MCF 10A (cell line): ENCODE results near the gene TWSG1. TPM values are rescaled to one million over a fixed set of nuclear protein-coding genes. Genes with fewer than 3 reads are reported as not detected.
"Not testable (repeated sequence)": the region's sequence is repeated elsewhere in the genome, so short reads cannot be mapped to it uniquely, and the experiment has no call there.

Source experiments
- BruUV-seq: library from RNA; stranded (reverse); fragments of 400-500 nt; replicated peaks from 2 replicates; lab custom pipeline; 2021; lab: Mats Ljungman, UMichigan
- CTCF ChIA-PET: fragments of 300-600 bp; sonication (Branson Sonifier 250); formaldehyde crosslinking; extraction: SDS; loops from one replicate; lab custom pipeline; 2021; ENCODE audit warnings: antibody characterized with exemption, inconsistent platforms; lab: Yijun Ruan, JAX
- POLR2A ChIA-PET: fragments of 300-600, 350-650 bp; sonication (Branson Sonifier 250); formaldehyde crosslinking; extraction: SDS; loops from one replicate; lab custom pipeline; 2020; ENCODE audit warnings: antibody characterized with exemption, inconsistent platforms; lab: Yijun Ruan, JAX
- DNase-seq: peaks from one replicate; pipeline ENCODE4 v3.0.0-alpha.2; 2018; ENCODE audit not compliant: unreplicated experiment
- H3K27ac Mint-ChIP-seq: one replicate; pipeline ENCODE4 v1.8.0; 2022; ENCODE audit warnings: mild to moderate bottlenecking, low read depth, mixed read lengths; ENCODE audit not compliant: unreplicated experiment
- H3K27me3 Mint-ChIP-seq: one replicate; pipeline ENCODE4 v1.8.0; 2022; ENCODE audit warnings: mixed read lengths; ENCODE audit not compliant: insufficient read depth, unreplicated experiment
- H3K36me3 Mint-ChIP-seq: one replicate; pipeline ENCODE4 v1.8.0; 2022; ENCODE audit warnings: mild to moderate bottlenecking, moderate library complexity, mixed read lengths; ENCODE audit not compliant: insufficient read depth, unreplicated experiment
- H3K4me1 Mint-ChIP-seq: one replicate; pipeline ENCODE4 v1.8.0; 2022; ENCODE audit warnings: mixed read lengths; ENCODE audit not compliant: insufficient read depth, unreplicated experiment
- H3K4me3 Mint-ChIP-seq: one replicate; pipeline ENCODE4 v1.8.0; 2022; ENCODE audit warnings: mild to moderate bottlenecking, moderate library complexity, mixed read lengths; ENCODE audit not compliant: unreplicated experiment
- H3K9me3 Mint-ChIP-seq: one replicate; pipeline ENCODE4 v1.8.0; 2022; ENCODE audit warnings: mixed read lengths; ENCODE audit not compliant: unreplicated experiment
- CTCF ChIP-seq: fragments of 200-600 bp; IDR thresholded peaks from one replicate; pipeline ENCODE4 v1.8.0; 2022; ENCODE audit warnings: antibody characterized with exemption, mild to moderate bottlenecking; ENCODE audit not compliant: unreplicated experiment
- intact Hi-C: fragments of 100-400 bp; cut with micrococcal nuclease; formaldehyde crosslinking; loops from 2 replicates; pipeline ENCODE4 v1.14.1; 2022
- total RNA-seq: library from RNA; stranded (reverse); gene quantifications from 2 replicates; pipeline ENCODE4 v1.2.3, GENCODE V29; 2022

The TWSG1 gene
- total RNA-seq, 1 experiment from 2014 or later = 26.0 TPM

- no peak for DNase-seq
- Mint-ChIP-seq H3K4me1 (peaks cover 34% of the 10 kb centered on the region), H3K9me3 (no peaks in the 10 kb centered on the region), H3K4me3 (no peak overlapping the region), H3K27me3 (no peaks in the 10 kb centered on the region), H3K27ac (peak overlapping the region; percentile 1), H3K36me3 (peaks cover 27% of the 10 kb centered on the region)
- TF ChIP-seq CTCF = no peak
- BruUV-seq = no TSS peak
- ChIA-PET CTCF (interaction anchor here (0.6 kb wide), 2 partner anchors 68 to 328 kb away, joined by 3 read pairs; no protein-coding TSS in a partner anchor), POLR2A (interaction anchor here (0.6 to 1.7 kb wide), 5 partner anchors 12 to 112 kb away, joined by 3 to 6 read pairs (median 4); partner anchors contain the start of gene RALBP1)
- intact Hi-C loops = no loop called here
These were observed 28.3 kb downstream of the TWSG1 start for GRCh38 chr18:9362869-9363268.

- Mint-ChIP-seq H3K9me3 (no peaks in the 10 kb centered on the region), H3K27me3 (no peaks in the 10 kb centered on the region), H3K36me3 (peaks cover 34% of the 10 kb centered on the region), H3K4me1 (peaks cover 34% of the 10 kb centered on the region), H3K27ac (no peak overlapping the region), H3K4me3 (no peak overlapping the region)
- intact Hi-C loops = no loop called here
- no peak for TF ChIP-seq CTCF
- BruUV-seq = no TSS peak
- DNase-seq = peak; percentile 30
- ChIA-PET CTCF (interaction anchor here (0.7 to 0.9 kb wide), 2 partner anchors 9 to 111 kb away, joined by 3 read pairs; partner anchors contain the start of gene RALBP1), POLR2A (no interaction called here)
These were observed 29.7 kb downstream of the TWSG1 start for GRCh38 chr18:9364242-9364641.

- intact Hi-C loops = no loop called here
- no TSS peak for BruUV-seq
- H3K27ac Mint-ChIP-seq = no peak overlapping the region
- no peaks in the 10 kb centered on the region for H3K27me3 Mint-ChIP-seq
- CTCF ChIA-PET = interaction anchor here (0.6 to 1.7 kb wide), 11 partner anchors 10 to 154 kb away, joined by 3 to 9 read pairs (median 4); no protein-coding TSS in a partner anchor
- DNase-seq = no peak
- no peaks in the 10 kb centered on the region for H3K9me3 Mint-ChIP-seq
- TF ChIP-seq CTCF = no peak
- no peak overlapping the region for H3K4me3 Mint-ChIP-seq
- H3K36me3 Mint-ChIP-seq = peaks cover 24% of the 10 kb centered on the region
- POLR2A ChIA-PET = interaction anchor here (0.6 to 1.0 kb wide), 2 partner anchors 16 to 326 kb away, joined by 3 to 4 read pairs; no protein-coding TSS in a partner anchor
- H3K4me1 Mint-ChIP-seq = peaks cover 34% of the 10 kb centered on the region
These were observed 30.8 kb downstream of the TWSG1 start for GRCh38 chr18:9365406-9365805.

- Mint-ChIP-seq H3K4me3 (no peak overlapping the region), H3K36me3 (peaks cover 20% of the 10 kb centered on the region), H3K27me3 (no peaks in the 10 kb centered on the region), H3K4me1 (peaks cover 28% of the 10 kb centered on the region), H3K27ac (peak overlapping the region; percentile 13), H3K9me3 (no peaks in the 10 kb centered on the region)
- CTCF ChIA-PET = interaction anchor here (0.6 to 1.7 kb wide), 15 partner anchors 10 to 600 kb away, joined by 3 to 9 read pairs (median 4); no protein-coding TSS in a partner anchor
- peak; percentile 36 for TF ChIP-seq CTCF
- BruUV-seq = no TSS peak
- POLR2A ChIA-PET = interaction anchor here (0.6 to 1.2 kb wide), 4 partner anchors 11 to 327 kb away, joined by 3 to 4 read pairs (median 4); no protein-coding TSS in a partner anchor
- intact Hi-C loops = loop anchor here (1.0 kb wide), 1 partner anchor 150 kb away; no protein-coding TSS in a partner anchor
- DNase-seq = peak; percentile 70
These were observed 31.6 kb downstream of the TWSG1 start for GRCh38 chr18:9366126-9366714.

- H3K4me1 Mint-ChIP-seq, H3K4me3 Mint-ChIP-seq, BruUV-seq, H3K27ac Mint-ChIP-seq, DNase-seq, H3K27me3 Mint-ChIP-seq, intact Hi-C loops, H3K9me3 Mint-ChIP-seq, POLR2A ChIA-PET: not testable (repeated sequence)
- H3K36me3 Mint-ChIP-seq = peaks cover 12% of the 10 kb centered on the region
- CTCF ChIA-PET = interaction anchor here (0.5 to 0.6 kb wide), 3 partner anchors 9 to 365 kb away, joined by 3 to 4 read pairs (median 4); no protein-coding TSS in a partner anchor
These were observed 38.7 kb downstream of the TWSG1 start for GRCh38 chr18:9373254-9373653.
